Astrocyte of the hippocampus (primary cell): Measurements from ENCODE around the gene CEACAM16.
"Not testable (repeated sequence)": the region's sequence is repeated elsewhere in the genome, so short reads cannot be mapped to it uniquely, and the experiment has no call there.

Source experiments
- DNase-seq: peaks from one replicate; pipeline ENCODE4 v3.0.0; 2011; ENCODE audit warnings: low read depth, low spot score

Gene CEACAM16

GRCh38 chr19:44698492-44699201 lies at the start of gene CEACAM16:
Gene CEACAM16 (plus strand): TSS chr19:44699151. CDS start chr19:44701457, 2,306 bp downstream.
- DNase-seq = no peak

GRCh38 chr19:44649578-44650145 lies 49.3 kb upstream of the CEACAM16 start:
- DNase-seq = no peak

GRCh38 chr19:44653343-44653742 lies 45.6 kb upstream of the CEACAM16 start:
- DNase-seq = no peak

- peak; percentile 60 for DNase-seq
Observed at GRCh38 chr19:44653977-44654774, 44.8 kb upstream of the CEACAM16 start.

- DNase-seq = peak; percentile 78
Observed at GRCh38 chr19:44657211-44657921, 41.6 kb upstream of the CEACAM16 start.

GRCh38 chr19:44658069-44658733 lies 40.8 kb upstream of the CEACAM16 start:
- no peak for DNase-seq

- DNase-seq = no peak
Observed at GRCh38 chr19:44660081-44660480, 38.9 kb upstream of the CEACAM16 start.

GRCh38 chr19:44661205-44661604 lies 37.7 kb upstream of the CEACAM16 start:
- DNase-seq = no peak

- DNase-seq = no peak
Observed at GRCh38 chr19:44661904-44662303, 37.0 kb upstream of the CEACAM16 start.

GRCh38 chr19:44662691-44663385 lies 36.1 kb upstream of the CEACAM16 start:
- no peak for DNase-seq

- DNase-seq = no peak
Observed at GRCh38 chr19:44663996-44664395, 35.0 kb upstream of the CEACAM16 start.

GRCh38 chr19:44664976-44665375 lies 34.0 kb upstream of the CEACAM16 start:
- DNase-seq = no peak

GRCh38 chr19:44666852-44667556 lies 31.9 kb upstream of the CEACAM16 start:
- no peak for DNase-seq

GRCh38 chr19:44668985-44669764 lies 29.8 kb upstream of the CEACAM16 start:
- DNase-seq = no peak

GRCh38 chr19:44670027-44670426 lies 28.9 kb upstream of the CEACAM16 start:
- not testable (repeated sequence) for DNase-seq

GRCh38 chr19:44671400-44671799 lies 27.6 kb upstream of the CEACAM16 start, which contains the start of gene CEACAM19:
Gene CEACAM19 (plus strand): TSS chr19:44671482. CDS start chr19:44671932, 450 bp downstream.
- DNase-seq = no peak

- DNase-seq = no peak
Observed at GRCh38 chr19:44672226-44672625, 26.7 kb upstream of the CEACAM16 start.

- no peak for DNase-seq
Observed at GRCh38 chr19:44673510-44673909, 25.4 kb upstream of the CEACAM16 start.

- DNase-seq = no peak
Observed at GRCh38 chr19:44675521-44675920, 23.4 kb upstream of the CEACAM16 start.
